GM12875 (cell line): ENCODE data around the gene PDCD1.

ENCODE experiments used
- H3K4me3 ChIP-seq: one replicate; pipeline ENCODE4 v1.5.1; 2011; ENCODE audit warnings: low read depth, low read length, control low read depth
- CTCF ChIP-seq: IDR thresholded peaks from 2 replicates; pipeline ENCODE4 v1.5.1; 2011; ENCODE audit warnings: low read depth, mild to moderate bottlenecking, control low read depth, inconsistent platforms, low read length, moderate library complexity, borderline replicate concordance; ENCODE audit not compliant: insufficient read depth

The PDCD1 gene

GRCh38 chr2:241855245-241855887 lies 3.3 kb downstream of the PDCD1 start:
- TF ChIP-seq CTCF: no peak
- no peak overlapping the region for H3K4me3 ChIP-seq

- no peak for TF ChIP-seq CTCF
- no peak overlapping the region for H3K4me3 ChIP-seq
Measured at GRCh38 chr2:241854342-241855244, 4.1 kb downstream of the PDCD1 start.

DNA sequence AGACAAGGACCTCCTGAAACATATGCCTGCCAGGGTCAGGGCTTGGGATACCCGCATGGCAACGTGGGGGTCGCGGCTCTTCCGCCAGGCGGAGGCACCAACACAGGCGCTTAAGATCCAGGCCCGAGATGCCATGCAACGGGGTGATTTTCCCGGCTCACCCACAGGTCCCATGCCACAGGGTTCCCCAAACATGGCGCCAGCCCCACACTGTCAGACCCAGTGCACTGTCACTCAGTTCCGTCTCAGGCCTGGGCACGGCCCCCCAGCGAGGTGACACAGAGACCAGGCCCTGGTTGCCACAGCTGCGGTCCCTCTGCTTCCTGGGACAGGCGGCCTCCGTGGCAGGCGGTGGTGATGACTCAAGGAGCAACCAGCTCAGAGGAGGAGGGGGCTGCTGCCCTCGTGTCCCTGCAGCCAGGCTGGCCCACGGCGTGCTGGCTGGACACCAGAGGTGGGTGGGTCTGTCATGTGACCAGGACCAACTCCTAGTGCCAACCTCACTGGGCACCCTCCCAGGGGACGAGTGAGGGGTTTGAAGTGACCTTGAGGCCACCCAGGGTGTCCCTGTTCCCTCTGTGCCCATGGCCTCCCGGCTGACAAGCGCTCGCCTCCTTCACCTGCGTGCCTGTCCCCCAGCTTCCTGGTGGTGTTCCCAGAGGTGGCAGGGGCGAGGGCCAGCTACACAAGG lies 4.9 kb downstream of the PDCD1 start:
- H3K4me3 ChIP-seq: no peak overlapping the region
- TF ChIP-seq CTCF: no peak

GRCh38 chr2:241852981-241853631 lies 5.6 kb downstream of the PDCD1 start:
- TF ChIP-seq CTCF: no peak
- H3K4me3 ChIP-seq: no peak overlapping the region

DNA sequence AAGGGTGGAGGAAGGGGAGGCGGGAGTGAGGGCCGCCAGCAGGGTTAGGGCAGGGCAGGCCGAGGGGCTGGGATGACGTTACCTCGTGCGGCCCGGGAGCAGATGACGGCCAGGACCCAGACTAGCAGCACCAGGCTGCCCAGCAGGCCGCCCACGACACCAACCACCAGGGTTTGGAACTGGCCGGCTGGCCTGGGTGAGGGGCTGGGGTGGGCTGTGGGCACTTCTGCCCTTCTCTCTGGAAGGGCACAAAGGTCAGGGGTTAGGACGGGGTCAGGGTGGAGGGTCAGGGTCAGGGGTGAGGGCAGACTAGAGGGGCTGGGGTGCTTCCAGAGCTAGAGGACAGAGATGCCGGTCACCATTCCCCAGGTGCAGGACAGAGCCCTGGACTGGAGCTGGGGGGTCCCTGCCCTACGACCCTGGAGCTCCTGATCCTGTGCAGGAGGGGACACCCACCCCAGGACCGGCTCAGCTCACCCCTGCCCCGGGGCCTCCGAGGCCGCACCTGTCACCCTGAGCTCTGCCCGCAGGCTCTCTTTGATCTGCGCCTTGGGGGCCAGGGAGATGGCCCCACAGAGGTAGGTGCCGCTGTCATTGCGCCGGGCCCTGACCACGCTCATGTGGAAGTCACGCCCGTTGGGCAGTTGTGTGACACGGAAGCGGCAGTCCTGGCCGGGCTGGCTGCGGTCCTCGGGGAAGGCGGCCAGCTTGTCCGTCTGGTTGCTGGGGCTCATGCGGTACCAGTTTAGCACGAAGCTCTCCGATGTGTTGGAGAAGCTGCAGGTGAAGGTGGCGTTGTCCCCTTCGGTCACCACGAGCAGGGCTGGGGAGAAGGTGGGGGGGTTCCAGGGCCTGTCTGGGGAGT lies 6.3 kb downstream of the PDCD1 start:
- no peak for TF ChIP-seq CTCF
- H3K4me3 ChIP-seq: no peak overlapping the region
